Neural progenitor cell (in vitro differentiated cells): ENCODE measurements around the gene PFDN1.

ENCODE experiments used
- CTCF ChIP-seq: fragments of 200-600 bp; sonication (generic); IDR thresholded peaks from 2 replicates; pipeline ENCODE4 v1.5.1; 2017; ENCODE audit warnings: antibody characterized with exemption, mild to moderate bottlenecking
- EZH2phosphoT487 ChIP-seq: fragments of 200-600 bp; sonication (generic); IDR thresholded peaks from 2 replicates; pipeline ENCODE4 v1.6.1; 2017; ENCODE audit warnings: antibody characterized with exemption

- TF ChIP-seq CTCF = no peak
- no peak for TF ChIP-seq EZH2phosphoT487
Measured at GRCh38 chr5:140252470-140253126, 50.3 kb downstream of the PFDN1 start.
